ENCODE data around the gene HOXA1. TPM values are rescaled to one million over a fixed set of nuclear protein-coding genes. Genes with fewer than 3 reads are reported as not detected.

The HOXA1 gene
- total RNA-seq, 1 experiment from 2014 or later, result 0.10 TPM

GRCh38 chr7:27125986-27126394, 30.2 kb upstream of the HOXA1 start:
- no peak for DNase-seq
- no peaks in the 10 kb centered on the region for H3K36me3 ChIP-seq (replicated peaks; ENCODE audit: control insufficient read depth, insufficient read depth, low read length)
- peaks cover 98% of the 10 kb centered on the region for H3K27me3 ChIP-seq (ENCODE audit: control insufficient read depth, insufficient read depth, low read length)
- no peak overlapping the region for H3K4me3 ChIP-seq (ENCODE audit: insufficient read depth, low read depth, low read length)

GRCh38 chr7:27124902-27125689, 29.3 kb upstream of the HOXA1 start:
- peak; percentile 38 for DNase-seq
- Histone ChIP-seq H3K36me3 (replicated peaks; ENCODE audit: control insufficient read depth, insufficient read depth, low read length) (no peaks in the 10 kb centered on the region), H3K27me3 (ENCODE audit: control insufficient read depth, insufficient read depth, low read length) (peaks cover 100% of the 10 kb centered on the region), H3K4me3 (ENCODE audit: insufficient read depth, low read depth, low read length) (no peak overlapping the region)

- peak; percentile 54 for DNase-seq
- H3K27me3 ChIP-seq (ENCODE audit: control insufficient read depth, insufficient read depth, low read length), result peaks cover 100% of the 10 kb centered on the region
- no peak overlapping the region for H3K4me3 ChIP-seq (ENCODE audit: insufficient read depth, low read depth, low read length)
These were observed 28.5 kb upstream of the HOXA1 start for GRCh38 chr7:27124096-27124901.

GRCh38 chr7:27123477-27124053, 27.8 kb upstream of the HOXA1 start:
- Histone ChIP-seq H3K36me3 (replicated peaks; ENCODE audit: control insufficient read depth, insufficient read depth, low read length) (no peaks in the 10 kb centered on the region), H3K4me3 (ENCODE audit: insufficient read depth, low read depth, low read length) (no peak overlapping the region), H3K27me3 (ENCODE audit: control insufficient read depth, insufficient read depth, low read length) (peaks cover 100% of the 10 kb centered on the region)
- peak; percentile 61 for DNase-seq

More at GRCh38 chr7:27124096-27124901, 28.5 kb upstream of the HOXA1 start:
- no peaks in the 10 kb centered on the region for H3K36me3 ChIP-seq (replicated peaks; ENCODE audit: control insufficient read depth, insufficient read depth, low read length)

GRCh38 chr7:27123007-27123476, 27.2 kb upstream of the HOXA1 start:
- Histone ChIP-seq H3K36me3 (replicated peaks; ENCODE audit: control insufficient read depth, insufficient read depth, low read length) (no peaks in the 10 kb centered on the region), H3K4me3 (ENCODE audit: insufficient read depth, low read depth, low read length) (no peak overlapping the region), H3K27me3 (ENCODE audit: control insufficient read depth, insufficient read depth, low read length) (peaks cover 100% of the 10 kb centered on the region)
- peak; percentile 73 for DNase-seq

- Histone ChIP-seq H3K27me3 (ENCODE audit: control insufficient read depth, insufficient read depth, low read length) (peaks cover 100% of the 10 kb centered on the region), H3K36me3 (replicated peaks; ENCODE audit: control insufficient read depth, insufficient read depth, low read length) (no peaks in the 10 kb centered on the region), H3K4me3 (ENCODE audit: insufficient read depth, low read depth, low read length) (no peak overlapping the region)
- DNase-seq, result peak; percentile 60
These were observed 26.5 kb upstream of the HOXA1 start for GRCh38 chr7:27122077-27122910.

- no peak for DNase-seq
- H3K4me3 ChIP-seq (ENCODE audit: insufficient read depth, low read depth, low read length), result no peak overlapping the region
- H3K36me3 ChIP-seq (replicated peaks; ENCODE audit: control insufficient read depth, insufficient read depth, low read length), result no peaks in the 10 kb centered on the region
- peaks cover 100% of the 10 kb centered on the region for H3K27me3 ChIP-seq (ENCODE audit: control insufficient read depth, insufficient read depth, low read length)
These were observed 25.9 kb upstream of the HOXA1 start for GRCh38 chr7:27121684-27122076.

- H3K27me3 ChIP-seq (ENCODE audit: control insufficient read depth, insufficient read depth, low read length), result peaks cover 99% of the 10 kb centered on the region
- H3K36me3 ChIP-seq (replicated peaks; ENCODE audit: control insufficient read depth, insufficient read depth, low read length), result no peaks in the 10 kb centered on the region
- no peak overlapping the region for H3K4me3 ChIP-seq (ENCODE audit: insufficient read depth, low read depth, low read length)
- DNase-seq, result no peak
These were observed 23.7 kb upstream of the HOXA1 start for GRCh38 chr7:27119412-27119911.

GRCh38 chr7:27118580-27118979, 22.8 kb upstream of the HOXA1 start:
- DNase-seq, result no peak
- Histone ChIP-seq H3K4me3 (ENCODE audit: insufficient read depth, low read depth, low read length) (no peak overlapping the region), H3K36me3 (replicated peaks; ENCODE audit: control insufficient read depth, insufficient read depth, low read length) (no peaks in the 10 kb centered on the region), H3K27me3 (ENCODE audit: control insufficient read depth, insufficient read depth, low read length) (peaks cover 96% of the 10 kb centered on the region)

- Histone ChIP-seq H3K27me3 (ENCODE audit: control insufficient read depth, insufficient read depth, low read length) (peaks cover 96% of the 10 kb centered on the region), H3K4me3 (ENCODE audit: insufficient read depth, low read depth, low read length) (no peak overlapping the region), H3K36me3 (replicated peaks; ENCODE audit: control insufficient read depth, insufficient read depth, low read length) (no peaks in the 10 kb centered on the region)
- no peak for DNase-seq
These were observed 22.2 kb upstream of the HOXA1 start for GRCh38 chr7:27117887-27118491.

GRCh38 chr7:27116962-27117886, 21.4 kb upstream of the HOXA1 start:
- Histone ChIP-seq H3K36me3 (replicated peaks; ENCODE audit: control insufficient read depth, insufficient read depth, low read length) (no peaks in the 10 kb centered on the region), H3K4me3 (ENCODE audit: insufficient read depth, low read depth, low read length) (no peak overlapping the region), H3K27me3 (ENCODE audit: control insufficient read depth, insufficient read depth, low read length) (peaks cover 96% of the 10 kb centered on the region)
- DNase-seq, result peak; percentile 80

- H3K36me3 ChIP-seq (replicated peaks; ENCODE audit: control insufficient read depth, insufficient read depth, low read length), result no peaks in the 10 kb centered on the region
- H3K27me3 ChIP-seq (ENCODE audit: control insufficient read depth, insufficient read depth, low read length), result peaks cover 96% of the 10 kb centered on the region
- H3K4me3 ChIP-seq (ENCODE audit: insufficient read depth, low read depth, low read length), result no peak overlapping the region
- DNase-seq, result no peak
These were observed 20.5 kb upstream of the HOXA1 start for GRCh38 chr7:27116031-27116961.
